ENCODE data around the gene HS3ST4.

The HS3ST4 gene

GRCh38 chr16:25896411-25896810, 204.7 kb downstream of the HS3ST4 start:
- no peak for DNase-seq (ENCODE audit: low read depth)

- no peak for DNase-seq (ENCODE audit: low read depth)
Observed at GRCh38 chr16:25897702-25898101, 205.9 kb downstream of the HS3ST4 start.

- no peak for DNase-seq (ENCODE audit: low read depth)
Observed at GRCh38 chr16:25905810-25906209, 214.1 kb downstream of the HS3ST4 start.

- DNase-seq (ENCODE audit: low read depth) = no peak
Observed at GRCh38 chr16:25910971-25911370, 219.2 kb downstream of the HS3ST4 start.

- DNase-seq (ENCODE audit: low read depth) = no peak
Observed at GRCh38 chr16:25912321-25912720, 220.6 kb downstream of the HS3ST4 start.

GRCh38 chr16:25914357-25914962, 222.7 kb downstream of the HS3ST4 start:
- DNase-seq (ENCODE audit: low read depth) = no peak

GRCh38 chr16:25916037-25916436, 224.3 kb downstream of the HS3ST4 start:
- DNase-seq (ENCODE audit: low read depth) = no peak

GRCh38 chr16:25922438-25922837, 230.7 kb downstream of the HS3ST4 start:
- no peak for DNase-seq (ENCODE audit: low read depth)

- no peak for DNase-seq (ENCODE audit: low read depth)
Observed at GRCh38 chr16:25925421-25925820, 233.7 kb downstream of the HS3ST4 start.

- DNase-seq (ENCODE audit: low read depth) = no peak
Observed at GRCh38 chr16:25931473-25932035, 239.8 kb downstream of the HS3ST4 start.

- DNase-seq (ENCODE audit: low read depth) = no peak
Observed at GRCh38 chr16:25941800-25942499, 250.2 kb downstream of the HS3ST4 start.

GRCh38 chr16:25950586-25951281, 259.0 kb downstream of the HS3ST4 start:
- DNase-seq (ENCODE audit: low read depth) = no peak

GRCh38 chr16:25951999-25952398, 260.2 kb downstream of the HS3ST4 start:
- DNase-seq (ENCODE audit: low read depth) = no peak

GRCh38 chr16:25952983-25953382, 261.2 kb downstream of the HS3ST4 start:
- DNase-seq (ENCODE audit: low read depth) = no peak

- no peak for DNase-seq (ENCODE audit: low read depth)
Observed at GRCh38 chr16:25957707-25958106, 265.9 kb downstream of the HS3ST4 start.

GRCh38 chr16:25959221-25959620, 267.5 kb downstream of the HS3ST4 start:
- DNase-seq (ENCODE audit: low read depth) = no peak

GRCh38 chr16:25966172-25967097, 274.7 kb downstream of the HS3ST4 start:
- no peak for DNase-seq (ENCODE audit: low read depth)

GRCh38 chr16:25977121-25977520, 285.4 kb downstream of the HS3ST4 start:
- no peak for DNase-seq (ENCODE audit: low read depth)

GRCh38 chr16:25978218-25978617, 286.5 kb downstream of the HS3ST4 start:
- no peak for DNase-seq (ENCODE audit: low read depth)

- no peak for DNase-seq (ENCODE audit: low read depth)
Observed at GRCh38 chr16:25988084-25988483, 296.3 kb downstream of the HS3ST4 start.

GRCh38 chr16:25988882-25989281, 297.1 kb downstream of the HS3ST4 start:
- no peak for DNase-seq (ENCODE audit: low read depth)

- no peak for DNase-seq (ENCODE audit: low read depth)
Observed at GRCh38 chr16:25996052-25996451, 304.3 kb downstream of the HS3ST4 start.

All from amniotic epithelial cell (primary cell).